22Rv1 (cell line): ENCODE data around the gene VSX2.
A peak's percentile ranks its signal among the peaks of the same experiment; 100 is the strongest.

Experiments used
- H3K27ac ChIP-seq: fragments of 450-650 bp; 2 replicates; pipeline ENCODE4 v1.5.1; 2017
- ZFX ChIP-seq: fragments of 450-650 bp; IDR thresholded peaks from 2 replicates; pipeline ENCODE4 v1.6.1; 2017; ENCODE audit warnings: antibody characterized with exemption, borderline replicate concordance
- TF ChIP-seq, protein P1 (sequence below): fragments of 450-650 bp; IDR thresholded peaks from 2 replicates; pipeline ENCODE4 v1.5.1; 2017; ENCODE audit warnings: mild to moderate bottlenecking

The VSX2 gene

DNA sequence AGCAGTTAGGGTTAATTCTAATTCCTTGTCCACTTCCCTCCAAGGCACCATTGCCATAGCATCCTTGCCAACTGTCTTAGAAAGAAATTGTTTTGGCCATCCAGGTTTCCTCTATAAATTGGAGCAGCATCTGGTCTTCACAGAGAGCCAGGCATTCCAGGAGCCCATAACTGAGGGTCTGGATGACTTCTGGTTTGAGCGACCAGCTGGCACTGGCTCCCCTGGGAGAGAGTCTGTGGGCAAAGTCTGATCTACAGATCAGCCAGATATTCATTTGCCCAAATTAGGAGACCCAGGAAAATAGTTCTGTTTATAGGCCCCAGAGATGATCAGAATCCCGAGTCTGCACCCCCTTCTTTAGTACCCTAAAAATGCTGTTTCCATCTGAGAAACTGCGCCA is 16.0 kb downstream of the VSX2 start:
- TF ChIP-seq ZFX, result no peak
- TF ChIP-seq, protein P1, sequence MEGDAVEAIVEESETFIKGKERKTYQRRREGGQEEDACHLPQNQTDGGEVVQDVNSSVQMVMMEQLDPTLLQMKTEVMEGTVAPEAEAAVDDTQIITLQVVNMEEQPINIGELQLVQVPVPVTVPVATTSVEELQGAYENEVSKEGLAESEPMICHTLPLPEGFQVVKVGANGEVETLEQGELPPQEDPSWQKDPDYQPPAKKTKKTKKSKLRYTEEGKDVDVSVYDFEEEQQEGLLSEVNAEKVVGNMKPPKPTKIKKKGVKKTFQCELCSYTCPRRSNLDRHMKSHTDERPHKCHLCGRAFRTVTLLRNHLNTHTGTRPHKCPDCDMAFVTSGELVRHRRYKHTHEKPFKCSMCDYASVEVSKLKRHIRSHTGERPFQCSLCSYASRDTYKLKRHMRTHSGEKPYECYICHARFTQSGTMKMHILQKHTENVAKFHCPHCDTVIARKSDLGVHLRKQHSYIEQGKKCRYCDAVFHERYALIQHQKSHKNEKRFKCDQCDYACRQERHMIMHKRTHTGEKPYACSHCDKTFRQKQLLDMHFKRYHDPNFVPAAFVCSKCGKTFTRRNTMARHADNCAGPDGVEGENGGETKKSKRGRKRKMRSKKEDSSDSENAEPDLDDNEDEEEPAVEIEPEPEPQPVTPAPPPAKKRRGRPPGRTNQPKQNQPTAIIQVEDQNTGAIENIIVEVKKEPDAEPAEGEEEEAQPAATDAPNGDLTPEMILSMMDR, result no peak
- no peak overlapping the region for H3K27ac ChIP-seq

- H3K27ac ChIP-seq, result no peak overlapping the region
- TF ChIP-seq ZFX, result no peak
- TF ChIP-seq, protein P1, result peak; percentile 99
Observed at GRCh38 chr14:74257078-74257940, 18.1 kb downstream of the VSX2 start.

GRCh38 chr14:74257941-74258763 is 18.9 kb downstream of the VSX2 start:
- H3K27ac ChIP-seq, result no peak overlapping the region
- no peak for TF ChIP-seq ZFX

DNA sequence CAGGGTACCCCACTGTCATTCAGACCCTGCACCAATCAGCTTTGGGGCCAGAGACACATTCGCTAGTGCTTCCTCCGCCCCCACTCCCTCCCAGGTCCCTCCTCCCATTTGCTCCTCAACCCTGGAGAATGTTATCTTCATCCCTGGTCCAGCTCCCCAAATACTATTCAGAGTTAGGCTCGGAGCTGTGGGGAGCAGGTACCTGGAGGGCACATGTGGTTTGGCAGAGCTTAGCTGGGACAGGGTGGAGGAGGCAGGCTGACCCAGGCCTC is 19.5 kb downstream of the VSX2 start:
- TF ChIP-seq ZFX, result no peak
- TF ChIP-seq, protein P1, result no peak
- H3K27ac ChIP-seq, result no peak overlapping the region

- no peak overlapping the region for H3K27ac ChIP-seq
- TF ChIP-seq, protein P1, result no peak
- TF ChIP-seq ZFX, result no peak
Observed at GRCh38 chr14:74259513-74259912, 20.3 kb downstream of the VSX2 start.

- no peak for TF ChIP-seq ZFX
- TF ChIP-seq, protein P1, result no peak
- H3K27ac ChIP-seq, result no peak overlapping the region
Observed at GRCh38 chr14:74260525-74261233, 21.4 kb downstream of the VSX2 start.

DNA sequence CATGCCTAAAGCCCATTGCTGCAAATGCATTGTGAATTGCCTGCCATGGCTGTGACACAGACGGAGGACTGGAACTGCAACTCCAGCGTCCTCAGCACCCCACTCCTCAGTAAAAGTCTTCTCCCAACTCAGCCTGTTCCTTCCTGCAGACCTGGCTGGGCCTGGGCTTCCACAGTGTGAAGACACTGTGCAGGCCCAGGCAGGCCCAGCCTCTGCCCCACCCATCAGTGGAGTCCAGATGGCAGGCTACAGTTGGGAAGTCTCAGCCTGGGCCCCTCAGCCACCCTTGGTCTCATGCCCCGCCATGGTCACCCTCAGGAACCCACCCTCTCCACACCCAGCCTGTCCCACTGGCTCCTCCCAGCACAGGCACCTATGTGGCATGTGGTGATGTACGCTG is 22.0 kb downstream of the VSX2 start:
- no peak overlapping the region for H3K27ac ChIP-seq
- TF ChIP-seq, protein P1, result no peak
- no peak for TF ChIP-seq ZFX
